GM19043 (cell line): Measurements from ENCODE around the gene PLXNA4.

Source experiments
- ATAC-seq: cut with Tn5 transposase; IDR thresholded peaks from one replicate; pipeline ENCODE4 v1.9.1; 2021; ENCODE audit warnings: low read depth; ENCODE audit not compliant: unreplicated experiment

The PLXNA4 gene

GRCh38 chr7:132476541-132476940 lies 99.7 kb downstream of the PLXNA4 start:
- no peak for ATAC-seq

DNA sequence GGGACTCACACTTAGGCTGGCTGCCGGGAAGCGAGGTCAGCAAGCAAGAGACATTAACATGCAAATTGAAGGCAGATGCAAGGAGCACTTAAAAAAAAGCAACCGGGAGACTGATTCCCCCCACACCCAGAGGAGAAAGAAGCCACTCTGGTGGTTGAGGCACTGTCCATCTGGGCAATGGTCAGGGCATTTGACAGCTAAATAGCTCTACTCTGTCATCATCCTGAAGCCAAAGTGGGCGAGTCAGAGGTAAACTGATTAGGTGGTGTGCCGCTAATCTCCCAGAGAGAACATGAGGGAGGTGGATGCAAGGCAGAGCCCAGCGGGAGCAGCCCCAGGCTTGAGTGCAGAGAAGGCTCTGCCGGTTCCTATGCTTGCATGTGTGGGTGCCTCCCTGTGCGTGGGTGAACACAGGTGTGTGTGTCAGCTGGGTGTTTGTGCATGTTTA lies 100.6 kb downstream of the PLXNA4 start:
- ATAC-seq: no peak

- ATAC-seq: no peak
Measured at GRCh38 chr7:132475037-132475668, 101.1 kb downstream of the PLXNA4 start.

- no peak for ATAC-seq
Measured at GRCh38 chr7:132472463-132473120, 103.7 kb downstream of the PLXNA4 start.

- ATAC-seq: no peak
Measured at GRCh38 chr7:132471515-132471914, 104.8 kb downstream of the PLXNA4 start.

GRCh38 chr7:132469681-132470080 lies 106.6 kb downstream of the PLXNA4 start:
- no peak for ATAC-seq

GRCh38 chr7:132469264-132469663 lies 107.0 kb downstream of the PLXNA4 start:
- no peak for ATAC-seq

DNA sequence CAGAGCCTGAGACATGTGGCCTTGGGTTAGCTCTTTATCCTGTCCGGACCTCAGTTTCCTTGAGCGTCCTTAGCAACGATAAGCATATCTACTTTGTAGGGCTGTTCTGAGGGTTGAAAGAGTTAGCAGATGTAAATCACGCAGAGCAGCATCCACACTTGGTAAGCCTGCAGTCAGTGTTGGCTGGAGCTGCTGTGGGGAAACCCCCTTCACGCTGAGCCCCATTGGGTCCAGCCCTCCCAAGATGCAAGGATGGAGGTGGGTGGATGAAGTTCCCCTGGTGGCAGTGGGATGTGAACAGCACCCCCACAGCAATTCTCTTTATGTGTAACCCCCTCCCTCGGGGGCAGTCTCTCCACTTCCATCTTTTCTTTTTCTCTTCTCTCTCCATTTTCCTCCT lies 109.9 kb downstream of the PLXNA4 start:
- no peak for ATAC-seq

DNA sequence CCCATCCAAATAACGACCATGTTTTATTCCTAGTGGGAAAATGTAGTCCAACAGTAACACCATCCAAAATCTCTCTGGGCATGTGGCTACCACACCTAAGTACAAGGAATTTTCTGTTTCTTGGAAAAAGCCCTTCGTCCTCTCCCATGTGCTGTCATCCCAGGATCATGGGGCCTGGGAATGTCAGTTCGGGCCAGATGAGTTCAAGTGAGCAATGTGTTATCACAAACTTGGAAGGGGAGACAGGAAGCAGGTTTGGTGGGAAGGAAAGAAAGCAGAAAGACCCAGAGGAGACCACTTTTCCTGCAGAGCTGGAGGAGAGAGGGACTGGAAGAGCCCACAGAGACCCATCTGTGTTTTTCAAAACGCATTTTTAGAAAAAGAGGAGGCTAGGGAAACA lies 110.8 kb downstream of the PLXNA4 start:
- ATAC-seq: no peak

DNA sequence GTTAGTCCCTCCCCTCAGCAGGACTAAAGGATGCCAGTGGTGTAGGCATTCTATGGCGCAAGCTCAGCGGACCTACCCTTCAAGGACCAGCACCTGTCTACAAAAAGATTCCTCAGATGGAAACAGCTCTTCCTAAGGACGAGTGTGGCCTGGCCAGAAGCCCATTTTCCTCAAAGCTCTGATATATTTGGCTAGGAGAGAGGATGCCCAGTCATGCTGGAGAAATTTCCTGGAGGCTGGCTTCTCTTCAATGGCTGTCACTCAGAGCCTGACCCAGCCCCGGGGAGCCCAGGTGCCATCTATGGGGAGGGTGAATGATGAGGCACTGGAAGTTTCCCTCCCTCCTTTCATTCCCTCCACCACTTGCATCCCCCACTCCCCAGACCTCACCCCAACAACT lies 111.5 kb downstream of the PLXNA4 start:
- ATAC-seq: no peak

- no peak for ATAC-seq
Measured at GRCh38 chr7:132463922-132464321, 112.3 kb downstream of the PLXNA4 start.

- no peak for ATAC-seq
Measured at GRCh38 chr7:132462478-132462877, 113.8 kb downstream of the PLXNA4 start.

DNA sequence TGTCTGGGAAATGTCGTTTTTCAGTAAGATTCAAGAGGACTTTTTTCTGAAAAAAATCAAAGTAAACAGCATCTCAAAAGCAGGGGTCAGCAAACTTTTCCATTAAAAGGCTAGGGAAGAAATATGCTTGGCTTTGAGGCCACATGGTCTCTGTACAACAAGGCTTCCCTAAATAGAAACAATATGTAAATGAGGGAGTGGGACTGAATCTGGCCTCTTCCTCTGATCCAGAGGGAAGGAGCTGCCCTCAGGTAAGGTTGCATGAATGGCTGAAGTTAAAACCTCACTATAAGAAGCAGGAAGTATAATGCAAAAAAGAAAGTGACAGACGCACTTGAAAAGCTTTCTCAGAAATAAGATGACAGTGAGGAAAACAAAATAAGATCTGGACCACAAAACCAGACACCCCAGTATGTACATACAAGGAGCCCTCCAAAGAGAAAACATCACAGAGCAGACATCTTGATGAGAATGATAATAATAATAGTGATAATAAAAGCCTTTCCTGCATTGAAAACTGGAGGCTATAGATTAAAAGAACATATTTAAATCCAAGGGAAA lies 115.2 kb downstream of the PLXNA4 start:
- no peak for ATAC-seq

DNA sequence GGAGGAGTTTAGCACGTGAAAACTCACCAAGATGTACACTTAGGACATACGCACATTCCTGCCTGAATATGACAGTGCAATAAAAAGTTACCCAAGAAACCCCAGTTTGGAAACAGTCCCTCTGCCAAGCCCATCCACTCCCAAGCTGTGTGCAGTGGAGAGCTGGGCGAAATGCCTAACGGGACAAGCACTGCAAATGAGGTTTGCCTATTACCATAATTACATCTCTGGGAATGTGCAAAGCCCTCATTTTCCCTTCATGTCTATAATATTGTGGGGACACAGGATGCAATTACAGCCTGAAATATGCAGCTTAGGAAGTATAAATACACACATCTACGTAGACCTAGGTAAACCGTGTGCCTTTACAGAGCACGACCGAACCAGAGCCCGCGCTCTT lies 117.5 kb downstream of the PLXNA4 start:
- no peak for ATAC-seq

DNA sequence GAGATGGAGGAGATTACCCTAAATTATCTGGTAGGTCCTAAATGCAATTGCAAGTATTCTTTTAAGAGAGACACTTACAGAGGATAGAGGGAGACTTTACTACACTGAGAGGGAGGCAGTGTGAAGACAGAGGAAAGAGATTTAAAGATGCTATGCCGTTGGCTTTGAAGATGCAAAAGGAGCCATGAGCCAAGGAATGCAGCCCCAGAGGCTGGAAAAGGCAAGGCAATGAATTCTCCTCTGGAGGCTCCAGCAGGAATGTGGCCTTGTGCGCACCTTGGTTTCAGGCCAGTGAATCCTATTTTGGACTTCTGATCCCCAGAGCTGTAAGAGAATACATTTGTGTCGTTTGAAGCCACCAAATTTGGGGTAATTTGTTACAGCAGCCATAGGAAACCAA lies 118.6 kb downstream of the PLXNA4 start:
- ATAC-seq: no peak

DNA sequence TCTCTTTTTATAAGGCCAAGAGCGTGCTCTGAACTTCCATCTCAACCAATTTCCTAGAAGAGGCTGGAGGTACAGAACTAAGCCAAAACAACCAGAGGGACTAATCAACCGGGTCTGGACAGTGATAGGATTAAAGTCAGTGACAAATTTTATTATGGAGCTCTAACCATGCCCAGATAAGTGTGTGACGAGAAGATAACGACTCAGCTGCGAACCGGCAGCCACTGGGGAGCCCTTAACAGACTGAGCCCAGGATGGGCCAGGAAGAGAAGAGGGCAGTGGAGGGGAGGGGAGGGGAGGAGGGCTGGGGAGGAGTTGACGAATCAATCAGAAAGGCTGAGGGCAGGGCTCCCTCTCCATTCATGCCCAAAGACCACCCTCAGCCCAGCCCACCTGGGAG lies 119.9 kb downstream of the PLXNA4 start:
- no peak for ATAC-seq

DNA sequence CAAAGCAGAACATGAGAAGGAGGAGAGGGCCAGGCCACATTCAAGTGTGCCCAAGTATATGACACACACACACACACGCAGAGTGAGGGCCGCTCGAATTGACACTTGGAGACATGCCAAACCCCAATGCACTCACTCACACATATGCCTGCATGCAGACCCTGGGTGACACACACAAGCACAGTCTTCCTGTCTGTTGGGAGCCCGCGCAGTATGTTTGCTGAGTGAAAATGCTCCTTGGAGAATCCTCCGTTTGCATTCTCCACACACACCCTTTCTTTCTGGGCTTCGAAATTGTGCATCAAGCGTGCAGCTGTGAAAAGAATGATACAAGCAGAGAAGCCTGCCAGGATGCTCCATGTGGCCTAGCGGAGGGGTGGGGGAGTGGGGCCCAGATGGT lies 120.9 kb downstream of the PLXNA4 start:
- no peak for ATAC-seq

- ATAC-seq: no peak
Measured at GRCh38 chr7:132453826-132454225, 122.4 kb downstream of the PLXNA4 start.

DNA sequence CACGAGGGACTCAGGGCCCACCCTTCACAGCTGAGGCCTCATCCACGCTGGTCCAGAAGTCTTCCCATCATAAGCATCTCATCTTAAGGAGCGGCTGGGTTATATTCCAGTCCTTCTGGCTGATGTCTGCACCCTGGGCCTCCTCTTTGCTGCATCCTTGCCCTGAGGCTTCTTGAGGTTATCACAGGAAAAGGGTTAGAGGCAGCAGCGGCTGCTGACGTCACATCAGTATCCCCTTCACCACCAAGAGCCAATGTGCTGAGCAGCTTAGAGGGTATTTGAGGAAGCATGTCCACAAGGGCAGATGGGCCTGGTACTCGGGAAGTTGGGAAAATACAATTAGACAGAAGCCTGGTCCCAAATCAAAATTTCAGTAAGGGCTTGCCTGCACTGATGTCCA lies 125.1 kb downstream of the PLXNA4 start:
- ATAC-seq: no peak

- ATAC-seq: no peak
Measured at GRCh38 chr7:132450696-132451095, 125.6 kb downstream of the PLXNA4 start.

DNA sequence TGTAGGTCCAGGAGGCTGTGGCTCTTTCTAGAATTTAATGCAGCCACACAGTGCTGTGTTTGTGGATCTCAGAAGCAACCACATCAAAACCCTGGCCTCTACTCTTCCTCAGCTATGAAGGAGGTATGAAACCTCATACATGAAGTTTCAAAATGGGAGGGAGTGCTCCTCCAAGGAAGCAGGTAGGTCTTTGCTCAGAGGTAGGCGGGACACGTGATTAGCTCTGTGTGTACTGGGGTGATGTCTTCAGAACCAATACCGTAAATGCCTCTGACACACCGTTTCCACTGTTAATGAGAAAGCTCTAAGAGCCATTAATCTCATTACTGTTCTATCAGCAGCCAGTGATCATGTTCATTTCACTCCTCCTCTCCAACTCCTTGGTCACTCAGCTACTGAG lies 126.1 kb downstream of the PLXNA4 start:
- no peak for ATAC-seq

DNA sequence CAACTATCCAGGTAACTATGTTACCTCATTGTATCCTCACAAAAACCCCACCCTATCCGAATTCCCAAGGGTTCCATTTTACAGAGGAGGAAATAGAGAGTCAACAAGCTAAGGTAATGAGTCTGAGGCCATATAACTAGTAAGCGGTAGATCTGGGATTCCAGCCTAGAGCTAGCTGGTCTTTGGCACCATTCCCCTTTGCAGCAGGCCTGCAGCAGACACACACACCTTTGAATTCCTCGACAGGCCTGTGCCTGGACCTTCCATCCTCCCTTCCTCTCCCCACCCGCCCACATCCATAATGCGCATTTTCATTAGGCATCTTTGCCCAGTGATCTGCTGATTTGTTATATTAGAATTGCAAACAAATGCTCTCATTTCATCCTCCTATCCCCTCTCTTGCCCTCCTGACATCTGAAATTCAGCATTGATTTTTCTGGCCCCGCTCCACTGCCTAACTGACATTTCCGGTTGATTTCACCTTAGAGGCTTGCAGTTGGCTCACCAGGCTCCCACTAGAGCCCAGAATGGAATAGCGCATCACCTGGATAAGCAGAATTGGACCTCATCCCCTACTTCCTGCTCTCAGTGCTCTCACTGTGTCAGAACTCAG lies 129.5 kb downstream of the PLXNA4 start:
- no peak for ATAC-seq
